Measurements from ENCODE around the gene SELPLG.
"Not testable (repeated sequence)": the region's sequence is repeated elsewhere in the genome, so short reads cannot be mapped to it uniquely, and the experiment has no call there.

The SELPLG gene

DNA sequence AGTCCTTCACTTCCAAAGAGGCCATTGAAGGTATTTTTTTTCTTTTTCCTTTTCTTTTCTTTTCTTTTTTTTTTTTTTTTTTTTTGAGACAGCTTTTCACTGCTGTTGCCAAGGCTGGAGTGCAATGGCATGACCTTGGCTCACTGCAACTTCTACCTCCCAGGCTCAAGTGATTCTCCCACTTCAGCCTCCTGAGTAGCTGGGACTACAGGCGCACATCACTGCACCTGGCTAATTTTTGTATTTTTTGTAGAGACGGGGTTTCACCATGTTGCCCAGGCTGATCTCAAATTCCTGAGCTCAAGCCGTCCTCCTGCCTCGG is 14.8 kb downstream of the SELPLG start:
- not testable (repeated sequence) for DNase-seq

DNA sequence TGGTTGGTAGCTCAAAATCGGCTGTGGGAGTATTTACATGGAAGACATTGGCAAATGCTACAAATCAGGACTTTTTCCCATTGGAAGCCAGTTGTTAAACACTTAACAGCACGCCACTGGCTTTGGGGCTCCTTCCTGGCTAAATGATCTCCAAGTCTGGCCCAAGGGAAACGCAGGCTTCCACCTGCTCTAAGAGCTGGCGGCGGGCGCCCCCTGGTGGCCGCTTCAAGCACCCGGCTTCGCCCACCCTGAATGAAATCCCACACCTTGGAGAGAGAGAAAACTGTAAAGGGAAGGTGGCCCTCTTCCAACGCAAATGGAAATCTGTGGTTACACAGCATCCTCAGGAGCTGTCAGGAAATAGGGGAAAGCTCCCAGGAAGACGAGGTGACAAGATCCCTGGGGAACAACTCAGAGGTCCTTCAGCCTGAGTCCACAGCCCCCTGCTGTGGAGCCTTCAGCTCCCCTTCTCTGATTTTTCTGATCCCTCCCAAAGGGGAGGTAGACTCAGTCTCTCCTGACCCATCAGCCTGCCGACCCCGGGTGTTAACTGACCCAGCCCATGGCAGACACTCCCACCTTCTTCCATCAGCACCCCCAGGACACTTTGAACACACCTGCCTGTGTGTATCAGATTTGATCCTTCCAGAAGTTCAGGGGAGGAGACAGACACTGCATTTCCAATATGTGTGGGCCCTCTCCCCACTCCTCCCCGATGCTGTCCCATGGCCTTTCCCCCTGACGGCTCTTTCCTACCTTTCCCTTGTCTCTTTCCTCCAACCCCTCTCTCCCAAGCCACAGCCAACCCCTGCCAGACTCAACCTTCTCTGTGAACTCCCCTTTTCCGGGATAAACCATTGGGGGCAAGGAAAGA is 15.4 kb downstream of the SELPLG start:
- DNase-seq: peak in 13 of 14 donors; percentile 21 to 81 (median 48)

DNA sequence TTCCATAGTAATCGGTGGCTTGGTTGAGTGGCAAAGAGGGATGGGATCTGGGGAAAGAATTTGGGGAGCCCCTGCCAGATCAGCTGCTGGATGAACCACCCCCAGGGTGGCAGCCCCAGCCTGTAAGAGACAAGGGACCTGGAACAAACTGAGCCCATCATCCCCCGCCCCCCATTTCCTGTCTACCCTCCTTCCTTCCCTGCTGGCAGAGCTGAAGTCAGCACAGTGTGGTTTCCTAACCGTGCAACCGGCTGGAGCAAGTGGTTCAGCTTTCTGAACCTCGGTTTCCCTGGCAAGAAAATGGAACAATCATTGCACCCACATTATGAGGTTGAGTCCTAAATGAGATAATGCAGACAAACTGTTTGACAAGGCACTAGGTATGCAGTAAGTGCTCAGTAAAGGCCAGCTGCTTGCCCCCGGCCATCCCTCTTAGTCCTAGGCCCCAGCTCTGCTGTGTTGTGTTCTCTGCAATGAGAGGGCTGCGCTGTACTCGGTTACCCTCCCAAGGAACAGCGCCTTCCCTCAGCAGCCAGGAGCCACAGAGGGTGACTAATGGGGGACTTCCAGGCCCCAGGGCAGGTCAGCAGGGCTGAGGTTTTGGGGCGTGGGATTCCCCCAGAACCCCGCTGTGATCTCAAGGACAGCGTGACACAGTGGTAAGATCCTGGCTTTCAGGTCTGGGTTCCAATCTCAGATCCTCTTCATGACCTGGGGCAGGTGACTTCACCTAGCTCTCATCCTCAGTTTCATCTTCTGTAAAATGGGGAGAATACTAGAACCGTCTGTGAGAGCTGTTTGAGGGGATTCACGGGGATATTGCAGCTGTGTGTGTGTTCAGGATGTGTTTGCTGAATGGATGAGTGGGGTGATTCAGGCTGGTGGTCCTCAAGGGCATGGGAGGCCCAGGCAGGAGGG is 16.5 kb downstream of the SELPLG start:
- DNase-seq: peak in 7 of 14 donors; percentile 13 to 41 (median 24)

DNA sequence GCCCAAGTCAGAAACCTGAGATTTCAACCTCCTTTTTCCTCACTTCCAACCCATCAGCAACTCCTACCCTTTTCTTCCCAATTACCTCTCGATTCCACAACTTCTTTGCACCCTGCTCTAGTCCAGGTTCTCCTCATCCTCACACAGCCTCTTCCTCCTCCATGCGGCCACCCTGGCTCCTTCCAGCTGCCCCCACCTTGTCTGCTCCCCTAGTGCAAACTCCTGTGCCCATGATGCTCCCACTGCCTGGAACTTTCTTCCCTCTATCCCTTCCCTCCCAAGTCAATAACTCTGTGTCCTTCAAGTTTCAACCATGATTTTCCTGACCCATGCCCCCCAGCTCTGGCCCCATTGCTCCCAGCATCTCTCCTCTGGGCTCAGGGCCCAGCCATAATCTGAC is 17.3 kb downstream of the SELPLG start:
- DNase-seq: no peak

DNA sequence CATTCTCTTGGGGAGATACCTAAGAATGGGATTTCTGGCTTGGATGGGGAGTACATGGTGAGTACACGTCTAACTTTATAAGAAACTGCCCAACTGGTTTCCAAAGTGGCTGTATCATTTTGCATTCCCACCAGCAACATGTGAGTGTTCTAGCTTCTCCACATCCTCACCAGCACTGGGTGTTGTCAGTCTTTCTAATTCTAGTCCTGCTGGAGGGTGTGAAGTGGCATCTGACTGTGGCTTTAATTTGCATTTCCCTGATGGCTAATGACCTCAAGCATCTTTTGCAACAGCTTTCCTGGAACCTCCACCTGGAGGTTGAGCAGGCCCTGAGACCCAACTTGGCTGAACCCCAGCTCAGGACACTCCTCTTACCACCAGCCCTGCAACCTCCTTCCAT is 17.8 kb downstream of the SELPLG start:
- no peak for DNase-seq

DNA sequence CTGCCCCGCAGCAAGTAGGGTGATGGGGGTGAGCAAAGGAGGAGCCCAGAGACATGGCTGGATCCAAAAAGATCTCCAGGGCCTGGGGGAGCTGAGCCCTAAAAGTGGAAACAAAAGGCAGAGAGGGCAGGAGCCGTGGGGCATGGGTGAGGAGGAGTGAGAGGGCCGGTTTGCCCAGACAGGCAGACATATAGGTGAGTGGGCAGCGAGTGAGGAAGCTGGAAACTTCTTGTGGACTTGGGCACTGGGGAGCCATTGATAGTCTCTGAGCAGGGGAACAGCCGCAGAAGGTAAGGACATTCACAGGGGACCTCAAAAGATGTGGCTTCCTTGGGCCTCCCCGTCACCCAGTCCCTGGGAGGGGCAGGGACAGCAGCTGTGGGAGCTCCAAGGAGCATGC is 19.1 kb downstream of the SELPLG start:
- DNase-seq: no peak

DNA sequence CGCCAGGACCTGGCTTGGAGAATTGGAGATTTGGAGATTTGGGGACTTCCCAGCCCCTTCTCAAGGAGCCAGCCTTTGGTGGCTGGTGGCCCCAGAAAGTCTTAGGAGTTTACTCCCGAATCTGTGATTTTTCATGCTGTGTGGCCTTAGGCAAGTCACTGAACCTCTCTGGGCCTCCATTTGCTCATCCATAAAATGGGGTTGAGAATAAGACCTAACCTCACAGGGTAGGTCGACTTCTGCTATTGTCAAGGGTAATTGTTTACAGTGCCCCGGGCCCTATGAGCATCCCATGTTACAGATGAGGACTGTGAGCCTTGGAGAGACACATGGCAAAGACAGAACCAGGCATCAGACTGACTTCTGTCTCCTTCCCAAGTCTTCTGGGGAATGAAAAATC is 19.7 kb downstream of the SELPLG start:
- DNase-seq: no peak

DNA sequence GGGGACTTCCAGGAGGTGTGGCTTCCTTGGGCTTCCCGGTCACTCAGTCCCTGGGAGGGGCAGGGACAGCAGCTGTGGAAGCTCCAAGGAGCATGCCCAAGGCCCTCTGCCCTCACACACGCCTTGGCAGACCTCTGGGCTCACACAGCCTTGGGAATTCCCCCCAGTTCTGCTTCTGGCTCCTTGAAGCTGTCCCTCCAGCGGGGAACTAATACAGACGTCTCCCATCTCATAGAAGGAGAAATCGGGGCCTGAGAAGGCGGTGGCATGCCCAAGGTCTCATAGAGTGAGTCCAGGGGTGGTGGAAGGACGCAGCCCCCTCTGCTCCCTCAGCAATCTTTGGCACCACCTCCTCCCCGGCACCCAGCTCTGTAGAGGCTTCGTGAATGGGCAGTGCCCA is 20.1 kb downstream of the SELPLG start:
- DNase-seq: no peak

DNA sequence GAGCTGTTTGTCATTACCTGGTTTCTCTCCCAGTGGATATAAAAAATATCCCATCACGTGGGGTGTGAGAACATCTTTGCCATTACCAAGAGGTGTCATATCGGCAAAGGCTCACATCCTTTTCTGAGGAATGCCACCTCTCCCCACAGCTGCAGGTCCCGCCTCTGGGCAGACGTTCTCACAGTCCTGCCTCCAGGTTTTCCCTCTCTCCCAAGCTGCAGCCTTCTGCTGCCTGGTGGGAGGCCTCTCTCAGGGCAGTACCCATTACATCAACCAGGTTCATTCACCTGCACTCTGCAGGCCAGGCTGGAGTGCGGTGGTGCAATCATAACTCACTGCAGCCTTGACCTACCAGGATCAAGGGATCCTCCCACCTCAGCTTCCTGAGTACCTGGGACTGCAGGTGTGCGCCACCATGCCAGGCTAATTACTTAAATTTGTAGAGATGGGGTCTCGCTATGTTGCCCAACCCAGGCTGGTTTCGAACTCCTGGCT is 20.9 kb downstream of the SELPLG start:
- DNase-seq: no peak

DNA sequence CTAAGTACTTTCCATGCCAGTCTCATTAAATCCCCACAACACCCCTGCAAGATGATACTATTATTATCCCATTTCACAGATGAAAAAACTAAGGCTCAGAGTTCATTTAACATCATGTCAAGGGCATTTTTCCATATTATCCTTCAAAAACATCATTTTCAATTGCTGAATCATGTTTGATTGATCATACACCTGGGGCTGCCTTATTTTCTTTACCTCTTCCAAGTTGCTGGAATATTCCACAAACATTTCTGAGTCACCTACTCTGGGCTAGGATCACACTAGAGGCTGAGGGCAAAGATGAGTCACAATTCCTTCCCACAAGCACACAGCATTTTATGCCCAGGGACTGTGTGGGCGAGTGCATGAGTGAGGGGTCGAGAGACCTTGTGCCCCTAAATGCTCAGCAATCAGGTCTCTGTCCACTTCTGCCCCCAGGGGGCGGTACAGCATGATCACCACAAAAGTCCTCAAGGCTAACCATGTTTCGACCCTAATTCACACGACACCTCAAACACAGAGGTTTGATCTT is 21.7 kb downstream of the SELPLG start:
- peak in 1 of 14 donors; percentile 13 for DNase-seq

DNA sequence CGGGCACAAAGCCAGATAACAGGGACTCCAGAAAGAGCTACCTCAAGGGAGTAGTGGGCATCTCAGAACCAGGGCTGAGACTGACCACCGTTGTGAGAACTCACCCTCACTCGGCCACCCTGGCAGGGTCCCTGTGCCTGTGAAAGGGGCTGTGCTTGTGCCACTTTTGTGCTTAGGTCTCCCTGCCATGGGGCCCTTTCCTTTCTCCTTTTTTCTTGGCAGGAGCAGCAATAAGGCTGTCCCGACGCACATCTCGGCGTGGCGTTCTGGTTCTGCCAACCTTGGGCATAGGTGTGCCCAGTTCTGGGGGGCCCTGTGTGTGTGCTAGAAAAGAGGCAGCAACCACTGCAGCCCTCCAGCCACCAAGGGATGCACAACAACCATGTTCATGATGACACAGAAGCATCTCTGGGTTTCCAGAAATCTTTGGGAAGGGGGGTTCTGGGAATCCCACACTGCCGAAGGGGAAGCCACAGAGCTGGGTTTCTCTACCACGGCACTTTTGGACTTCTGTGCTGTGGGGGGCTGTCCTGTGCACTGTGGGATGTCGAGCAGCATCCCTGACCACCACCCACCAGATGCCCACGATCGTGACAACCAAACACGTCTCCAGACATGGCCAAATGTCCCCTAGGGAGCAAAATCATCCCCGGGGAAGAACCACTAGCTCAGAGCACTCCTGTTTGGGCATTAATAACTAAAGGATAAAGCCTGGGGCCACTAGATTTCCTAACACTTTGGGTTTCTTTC is 22.7 kb downstream of the SELPLG start:
- DNase-seq: no peak

DNA sequence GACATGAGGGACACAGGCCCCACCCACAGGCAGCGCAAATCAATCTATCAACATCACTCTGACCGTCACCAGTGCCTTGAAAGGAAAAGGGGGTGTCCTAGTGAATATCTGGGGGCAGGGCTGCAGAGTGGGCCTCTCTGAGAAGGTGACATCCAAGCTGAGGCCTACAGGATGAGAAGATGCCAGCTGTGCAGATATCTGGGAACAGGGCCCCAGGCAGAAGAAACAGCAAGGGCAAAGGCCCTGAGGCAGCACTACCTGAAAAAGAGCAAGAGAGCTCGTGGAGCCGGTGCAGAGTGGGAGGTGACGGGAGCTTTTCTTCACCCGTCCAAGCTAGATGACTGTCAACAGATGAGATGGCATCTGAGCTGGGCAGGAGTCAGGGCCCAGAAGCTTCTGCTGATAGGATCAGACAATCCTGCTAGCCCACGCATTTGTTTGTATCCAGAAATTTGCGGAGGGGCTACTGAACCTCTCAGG is 23.3 kb downstream of the SELPLG start:
- no peak for DNase-seq

DNA sequence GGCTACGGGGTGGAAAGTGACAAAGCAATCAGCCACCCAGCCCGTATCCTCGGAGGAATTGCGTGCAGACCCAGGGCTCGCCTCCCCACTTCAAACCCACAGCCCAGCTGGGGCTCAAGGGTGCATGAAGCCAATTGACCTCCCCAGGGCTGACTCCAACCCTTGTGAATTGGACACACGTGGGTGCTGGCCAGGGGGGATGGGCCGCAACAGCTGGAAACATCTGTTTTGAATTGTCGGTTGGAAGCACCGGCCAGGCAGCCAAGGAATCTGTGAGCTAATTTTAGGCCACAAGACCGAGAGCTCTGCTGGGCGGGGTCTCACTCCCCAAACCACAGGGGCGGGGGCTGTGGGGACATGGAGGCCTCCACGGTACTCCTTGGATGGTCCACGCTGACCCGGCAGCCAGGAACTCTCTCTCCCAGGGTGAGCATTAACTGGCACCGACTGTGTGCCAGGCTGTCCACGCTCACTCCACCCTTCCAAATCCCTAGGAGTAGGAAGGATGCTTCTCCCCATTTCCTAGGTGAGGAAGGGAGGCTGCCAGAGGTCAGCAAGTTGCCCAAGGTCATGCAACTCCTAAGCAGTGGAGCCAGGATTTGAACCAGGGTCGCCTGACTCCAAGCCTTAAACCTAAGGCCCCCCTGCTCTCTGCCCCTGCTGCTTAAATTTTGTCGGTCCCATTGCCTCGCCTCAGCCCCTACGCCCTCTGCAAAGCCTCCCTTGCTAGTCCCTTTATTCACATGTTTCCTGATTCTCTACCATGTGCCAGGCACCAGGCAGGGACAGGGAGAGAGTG is 24.0 kb downstream of the SELPLG start:
- DNase-seq: no peak

DNA sequence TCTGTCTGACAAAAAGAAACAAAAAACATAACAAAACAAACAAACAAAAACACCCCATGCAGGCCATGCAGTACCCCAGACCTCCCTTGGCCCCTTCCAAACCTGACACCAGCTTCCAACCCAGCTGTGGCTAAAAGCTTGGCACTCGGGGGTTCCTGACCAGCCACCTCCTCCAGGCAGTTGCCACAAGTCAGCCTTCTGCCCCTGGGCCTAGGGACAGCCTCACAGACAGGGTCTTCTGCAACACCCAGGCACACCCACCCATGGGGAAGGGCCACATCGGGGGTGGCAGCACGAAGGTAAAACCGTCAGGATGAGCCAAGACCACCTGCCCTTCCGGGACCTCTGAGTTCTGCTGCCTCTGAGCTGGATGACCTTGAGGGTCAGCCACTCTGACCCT is 25.1 kb downstream of the SELPLG start:
- no peak for DNase-seq

DNA sequence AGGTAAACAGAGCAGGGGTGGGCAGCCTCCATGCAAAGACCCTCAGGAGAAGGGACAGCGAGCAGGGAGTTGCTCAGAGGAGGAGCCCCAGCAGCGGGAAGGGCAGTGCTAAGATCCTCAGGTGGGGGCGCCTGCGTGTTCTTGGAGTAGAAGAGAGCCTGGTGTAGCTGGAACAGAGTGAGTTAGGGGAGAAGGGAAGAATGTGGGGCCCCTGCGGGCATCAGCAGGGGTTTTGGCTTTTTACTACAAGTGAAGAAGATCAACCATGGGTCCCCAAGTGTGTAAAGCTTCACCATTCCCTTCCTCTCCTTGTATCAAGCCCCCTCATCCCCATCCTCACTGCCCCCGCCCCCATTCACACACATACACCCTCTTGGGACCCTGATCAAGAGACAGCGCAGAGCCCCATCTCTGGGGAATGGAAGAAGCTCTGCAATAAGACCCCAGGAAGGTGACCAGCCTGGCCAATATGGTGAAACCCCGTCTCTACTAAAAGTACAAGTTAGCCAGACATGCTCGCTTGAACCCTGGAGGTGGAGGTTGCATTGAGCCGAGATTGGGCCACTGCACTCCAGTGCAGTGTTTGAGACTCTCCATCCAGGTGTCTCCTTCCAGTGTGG is 25.6 kb downstream of the SELPLG start:
- no peak for DNase-seq

DNA sequence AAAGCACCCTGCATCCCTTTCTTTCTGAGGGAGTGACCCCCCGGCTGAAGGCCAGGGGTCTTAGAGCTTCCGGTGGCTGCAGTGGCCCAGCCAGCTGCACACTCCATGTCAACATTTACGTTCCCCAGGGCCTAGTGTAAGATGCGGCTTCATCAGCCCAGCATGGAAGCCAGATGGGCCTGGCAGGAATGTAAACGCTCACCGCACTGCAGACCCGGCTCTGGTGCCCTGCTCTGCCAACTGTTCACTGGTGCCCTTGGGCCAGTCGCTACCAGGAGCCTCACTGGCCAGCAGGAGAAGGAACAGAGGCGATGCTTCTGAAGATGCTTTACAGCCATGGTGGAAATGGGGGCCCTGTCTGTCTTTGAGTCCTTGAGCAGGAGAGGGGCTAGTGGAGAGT is 27.2 kb downstream of the SELPLG start:
- DNase-seq: no peak

DNA sequence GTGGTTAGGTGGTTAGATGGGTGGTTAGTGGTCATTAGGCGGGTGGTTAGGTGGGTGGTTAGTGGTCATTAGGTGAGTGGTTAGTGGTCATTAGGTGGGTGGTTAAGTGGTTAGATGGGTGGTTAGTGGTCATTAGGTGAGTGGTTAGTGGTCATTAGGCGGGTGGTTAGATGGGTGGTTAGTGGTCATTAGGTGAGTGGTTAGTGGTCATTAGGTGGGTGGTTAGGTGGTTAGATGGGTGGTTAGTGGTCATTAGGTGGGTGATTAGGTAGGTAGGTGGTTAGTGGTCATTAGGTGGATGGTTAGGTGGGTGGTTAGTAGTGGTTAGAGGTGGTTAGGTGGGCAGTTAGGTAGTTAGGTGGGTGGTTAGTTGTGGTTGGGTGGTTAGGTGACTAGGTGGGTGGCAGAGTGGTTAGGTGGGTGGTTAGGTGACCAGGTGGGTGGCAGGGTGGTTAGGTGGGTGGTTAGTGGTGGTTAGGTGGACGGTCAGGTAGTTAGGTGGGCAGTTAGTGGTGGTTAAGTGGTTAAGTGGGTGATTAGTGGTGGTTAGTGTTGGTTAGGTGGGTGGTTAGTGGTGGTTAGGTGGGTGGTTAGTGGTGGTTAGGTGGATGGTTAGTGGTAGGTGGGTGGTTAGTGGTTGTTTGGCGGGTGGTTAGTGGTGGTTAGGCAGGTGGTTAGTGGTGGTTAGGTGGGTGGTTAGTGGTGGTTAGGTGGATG is 27.8 kb downstream of the SELPLG start:
- no peak for DNase-seq

DNA sequence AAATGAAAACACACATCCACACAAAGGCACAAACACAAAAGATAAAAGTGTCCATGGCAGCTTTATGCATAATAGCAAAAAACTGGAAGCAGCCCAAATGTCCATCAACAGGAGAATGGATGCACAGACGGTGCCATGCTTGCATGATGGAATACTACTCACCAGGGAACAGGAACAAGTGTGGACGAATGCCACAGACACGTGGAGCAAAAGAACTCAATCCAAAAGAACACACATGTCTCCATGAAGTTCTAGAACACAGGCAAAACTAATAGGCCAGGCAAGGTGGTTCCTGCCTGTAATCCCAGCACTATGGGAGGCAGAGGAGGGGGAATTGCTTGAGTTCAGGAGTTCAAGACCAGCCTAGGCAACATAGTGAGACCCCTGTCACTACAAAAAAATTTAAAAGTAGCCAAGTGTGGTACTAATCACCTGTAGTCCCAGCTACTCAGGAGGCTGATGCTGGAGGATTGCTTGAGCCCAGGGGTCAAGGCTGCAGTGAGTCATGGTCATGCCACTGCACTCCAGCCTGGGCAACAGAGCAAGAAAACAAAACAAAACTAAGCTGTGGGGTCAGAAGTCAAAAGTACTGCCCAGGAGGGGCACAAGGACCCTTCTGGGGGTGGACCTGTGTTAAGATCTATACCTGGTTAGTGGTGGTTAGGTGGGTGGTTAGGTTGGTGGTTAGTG is 28.5 kb downstream of the SELPLG start:
- DNase-seq: no peak

DNA sequence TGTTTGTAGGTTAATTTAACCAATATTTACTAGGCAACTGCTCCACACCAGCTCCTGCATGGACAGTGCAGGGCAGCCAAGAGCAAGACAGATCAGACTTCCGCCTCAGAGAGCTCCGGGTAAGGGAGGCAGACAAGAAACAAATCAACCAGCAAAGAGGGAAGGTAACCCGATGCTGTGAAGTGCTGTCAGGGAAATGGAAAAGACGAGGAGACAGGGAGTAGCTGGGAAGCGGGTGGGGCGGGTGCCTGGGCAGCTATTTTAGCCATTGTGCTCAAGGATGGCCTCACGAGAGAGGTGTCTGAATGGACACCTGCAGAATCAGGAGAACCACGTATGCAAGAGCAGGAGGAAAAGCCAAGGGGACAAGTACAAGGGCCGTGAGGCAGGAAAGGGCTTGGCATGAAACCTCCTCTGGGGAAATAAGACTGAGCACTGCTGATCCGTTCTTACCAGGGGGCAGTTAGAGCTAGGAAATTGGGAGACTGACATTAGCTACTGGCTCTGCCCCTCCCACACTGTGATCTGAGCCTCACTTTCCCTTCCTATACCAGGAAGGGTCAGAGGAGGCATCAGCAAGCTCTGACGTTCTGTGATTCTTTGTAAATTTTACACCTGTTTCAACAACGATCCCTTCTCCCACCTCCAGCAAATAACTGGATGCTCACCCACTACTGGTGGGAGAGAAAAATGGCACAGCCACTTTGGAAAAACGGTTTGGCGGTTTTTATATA is 29.3 kb downstream of the SELPLG start:
- no peak for DNase-seq
